H1 (cell line): Measurements from ENCODE around the gene MKKS. TPM values are rescaled to one million over a fixed set of nuclear protein-coding genes. Genes with fewer than 3 reads are reported as not detected.

Experiments used
- ASH2L ChIP-seq: fragments of 200-600, 300-600 bp; sonication (generic); IDR thresholded peaks from one replicate; pipeline ENCODE4 v1.7.1; 2017; ENCODE audit warnings: low read length
- BACH1 ChIP-seq: IDR thresholded peaks from 2 replicates; pipeline ENCODE4 v1.6.1; 2012; ENCODE audit warnings: low read length, improper control_type of control experiment
- CBX5 ChIP-seq: fragments of 300-800, 300-1000 bp; sonication (generic); IDR thresholded peaks from 2 replicates; pipeline ENCODE4 v1.7.1; 2016; ENCODE audit warnings: antibody characterized with exemption, low read length, low read depth
- GTF2F1 ChIP-seq: IDR thresholded peaks from 2 replicates; pipeline ENCODE4 v1.6.1; 2012; ENCODE audit warnings: low read depth, low read length, improper control_type of control experiment, borderline replicate concordance
- KDM5A ChIP-seq: fragments of 200-600 bp; IDR thresholded peaks from 2 replicates; pipeline ENCODE4 v1.7.1; 2012; ENCODE audit warnings: mild to moderate bottlenecking, low read length, inconsistent platforms, mixed read lengths
- SIX5 ChIP-seq: IDR thresholded peaks from 2 replicates; pipeline ENCODE4 v1.6.1; 2011; ENCODE audit warnings: mild to moderate bottlenecking, low read depth, low read length
- TBP ChIP-seq: IDR thresholded peaks from 2 replicates; pipeline ENCODE4 v1.6.1; 2011; ENCODE audit warnings: low read depth, low read length, improper control_type of control experiment
- TCF12 ChIP-seq: IDR thresholded peaks from 2 replicates; pipeline ENCODE4 v1.6.1; 2011; ENCODE audit warnings: low read depth, mild to moderate bottlenecking, low read length
- polyA plus RNA-seq, 7 experiments: library from polyadenylated mRNA; depleted of rRNA in 3 of 7; stranded (reverse) in 5 of 7; unstranded in 2 of 7; fragments of >200 nt in 5 of 7; fragments of 200-250 nt in 2 of 7; gene quantifications; 1 replicate in 5 of 7; 2 replicates in 1 of 7; 4 replicates in 1 of 7; pipeline versions ENCODE4 v1.2.1 to v1.2.3, GENCODE V29; 2011 to 2013; ENCODE audit warnings: missing spikeins in 2 of 7, mixed read lengths in 2 of 7
- total RNA-seq: library from RNA; stranded (reverse); fragmentation: NEBNext Ultra II Directional; extraction: Animal tissue kit (Norgen Biotek cat#: 25700); gene quantifications from 2 replicates; pipeline ENCODE4 v1.2.1, GENCODE V29; 2021
- TF ChIP-seq, protein P1 (sequence below): IDR thresholded peaks from 2 replicates; pipeline ENCODE4 v1.6.1; 2012; ENCODE audit warnings: inconsistent platforms

The MKKS gene
- total and polyA plus RNA-seq, 2 of the 8 experiments (the other 6 are each of a cell fraction or from before 2014, with no cell fraction given): 15.9 to 24.8 TPM

GRCh38 chr20:10360878-10361277 lies 73.1 kb downstream of the MKKS start (continued):
- no peak for TF ChIP-seq SIX5
- TF ChIP-seq TCF12: no peak
- no peak for TF ChIP-seq TBP
- TF ChIP-seq BACH1: no peak
- no peak for TF ChIP-seq KDM5A
- TF ChIP-seq GTF2F1: no peak
- no peak for TF ChIP-seq CBX5
- TF ChIP-seq, protein P1, sequence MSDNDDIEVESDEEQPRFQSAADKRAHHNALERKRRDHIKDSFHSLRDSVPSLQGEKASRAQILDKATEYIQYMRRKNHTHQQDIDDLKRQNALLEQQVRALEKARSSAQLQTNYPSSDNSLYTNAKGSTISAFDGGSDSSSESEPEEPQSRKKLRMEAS: no peak
- no peak for TF ChIP-seq ASH2L
